Measurements from ENCODE around the gene KRT83.
"Not testable (repeated sequence)": the region's sequence is repeated elsewhere in the genome, so short reads cannot be mapped to it uniquely, and the experiment has no call there.

KRT83 gene

GRCh38 chr12:52350021-52350620 lies 28.9 kb upstream of the KRT83 start:
- H3K27ac ChIP-seq, result no peak overlapping the region
- DNase-seq (ENCODE audit: low read depth, low spot score), result no peak
- no peaks in the 10 kb centered on the region for H3K9me3 ChIP-seq (ENCODE audit: low read depth, low read length)
- H3K36me3 ChIP-seq (ENCODE audit: insufficient read depth, low read length), result no peaks in the 10 kb centered on the region
- TF ChIP-seq FOXP2 (optimal IDR thresholded peaks at IDR 0.05; ENCODE audit: control extremely low read depth, extremely low read length, insufficient read depth) (no peak), EZH2 (IDR thresholded peaks at IDR 0.05) (no peak), POLR2AphosphoS5 (IDR thresholded peaks at IDR 0.05; ENCODE audit: borderline replicate concordance, low read depth, low read length) (no peak)
- no peak overlapping the region for H3K4me3 ChIP-seq
- no peak overlapping the region for H3K9ac ChIP-seq (ENCODE audit: insufficient read length)

- H3K4me3 ChIP-seq, result no peak overlapping the region
- DNase-seq (ENCODE audit: low read depth, low spot score), result no peak
Measured at GRCh38 chr12:52349196-52349595, 28.0 kb upstream of the KRT83 start.

GRCh38 chr12:52347551-52348510 lies 26.6 kb upstream of the KRT83 start:
- TF ChIP-seq POLR2AphosphoS5 (IDR thresholded peaks at IDR 0.05; ENCODE audit: borderline replicate concordance, low read depth, low read length), result no peak
- TF ChIP-seq FOXP2 (optimal IDR thresholded peaks at IDR 0.05; ENCODE audit: control extremely low read depth, extremely low read length, insufficient read depth), result no peak
- no peak for TF ChIP-seq EZH2 (IDR thresholded peaks at IDR 0.05)
- Histone ChIP-seq H3K27ac (no peak overlapping the region), H3K9ac (ENCODE audit: insufficient read length) (no peak overlapping the region), H3K36me3 (ENCODE audit: insufficient read depth, low read length) (no peaks in the 10 kb centered on the region), H3K4me3 (no peak overlapping the region), H3K9me3 (ENCODE audit: low read depth, low read length) (no peaks in the 10 kb centered on the region)
- no peak for DNase-seq (ENCODE audit: low read depth, low spot score)

More at GRCh38 chr12:52349196-52349595, 28.0 kb upstream of the KRT83 start:
- TF ChIP-seq POLR2AphosphoS5 (IDR thresholded peaks at IDR 0.05; ENCODE audit: borderline replicate concordance, low read depth, low read length) (no peak), EZH2 (IDR thresholded peaks at IDR 0.05) (no peak), FOXP2 (optimal IDR thresholded peaks at IDR 0.05; ENCODE audit: control extremely low read depth, extremely low read length, insufficient read depth) (no peak)
- Histone ChIP-seq H3K27ac (no peak overlapping the region), H3K9ac (ENCODE audit: insufficient read length) (no peak overlapping the region), H3K36me3 (ENCODE audit: insufficient read depth, low read length) (no peaks in the 10 kb centered on the region), H3K9me3 (ENCODE audit: low read depth, low read length) (no peaks in the 10 kb centered on the region)

- H3K27ac ChIP-seq, result no peak overlapping the region
- no peaks in the 10 kb centered on the region for H3K9me3 ChIP-seq (ENCODE audit: low read depth, low read length)
- H3K36me3 ChIP-seq (ENCODE audit: insufficient read depth, low read length), result no peaks in the 10 kb centered on the region
- TF ChIP-seq FOXP2 (optimal IDR thresholded peaks at IDR 0.05; ENCODE audit: control extremely low read depth, extremely low read length, insufficient read depth), result no peak
- no peak for TF ChIP-seq EZH2 (IDR thresholded peaks at IDR 0.05)
- TF ChIP-seq POLR2AphosphoS5 (IDR thresholded peaks at IDR 0.05; ENCODE audit: borderline replicate concordance, low read depth, low read length), result no peak
- DNase-seq (ENCODE audit: low read depth, low spot score), result no peak
- H3K9ac ChIP-seq (ENCODE audit: insufficient read length), result no peak overlapping the region
- no peak overlapping the region for H3K4me3 ChIP-seq
Measured at GRCh38 chr12:52347016-52347415, 25.8 kb upstream of the KRT83 start.

- H3K27ac ChIP-seq, result no peak overlapping the region
- H3K36me3 ChIP-seq (ENCODE audit: insufficient read depth, low read length), result no peaks in the 10 kb centered on the region
- no peaks in the 10 kb centered on the region for H3K9me3 ChIP-seq (ENCODE audit: low read depth, low read length)
- no peak for DNase-seq (ENCODE audit: low read depth, low spot score)
- no peak overlapping the region for H3K9ac ChIP-seq (ENCODE audit: insufficient read length)
- TF ChIP-seq POLR2AphosphoS5 (IDR thresholded peaks at IDR 0.05; ENCODE audit: borderline replicate concordance, low read depth, low read length), result no peak
- TF ChIP-seq FOXP2 (optimal IDR thresholded peaks at IDR 0.05; ENCODE audit: control extremely low read depth, extremely low read length, insufficient read depth), result no peak
- no peak for TF ChIP-seq EZH2 (IDR thresholded peaks at IDR 0.05)
- no peak overlapping the region for H3K4me3 ChIP-seq
Measured at GRCh38 chr12:52346593-52346992, 25.4 kb upstream of the KRT83 start.

GRCh38 chr12:52345041-52345440 lies 23.8 kb upstream of the KRT83 start:
- DNase-seq (ENCODE audit: low read depth, low spot score); H3K27ac ChIP-seq; H3K36me3 ChIP-seq (ENCODE audit: insufficient read depth, low read length); H3K9ac ChIP-seq (ENCODE audit: insufficient read length); H3K4me3 ChIP-seq; H3K9me3 ChIP-seq (ENCODE audit: low read depth, low read length): not testable (repeated sequence)

GRCh38 chr12:52344111-52344510 lies 22.9 kb upstream of the KRT83 start:
- Histone ChIP-seq H3K9me3 (ENCODE audit: low read depth, low read length) (no peaks in the 10 kb centered on the region), H3K27ac (no peak overlapping the region)

GRCh38 chr12:52343550-52343949 lies 22.4 kb upstream of the KRT83 start:
- Histone ChIP-seq H3K9ac (ENCODE audit: insufficient read length) (no peak overlapping the region), H3K9me3 (ENCODE audit: low read depth, low read length) (no peaks in the 10 kb centered on the region), H3K36me3 (ENCODE audit: insufficient read depth, low read length) (no peaks in the 10 kb centered on the region), H3K4me3 (no peak overlapping the region), H3K27ac (no peak overlapping the region)
- DNase-seq (ENCODE audit: low read depth, low spot score), result no peak
- TF ChIP-seq EZH2 (IDR thresholded peaks at IDR 0.05) (no peak), POLR2AphosphoS5 (IDR thresholded peaks at IDR 0.05; ENCODE audit: borderline replicate concordance, low read depth, low read length) (no peak), FOXP2 (optimal IDR thresholded peaks at IDR 0.05; ENCODE audit: control extremely low read depth, extremely low read length, insufficient read depth) (no peak)

More at GRCh38 chr12:52344111-52344510, 22.9 kb upstream of the KRT83 start:
- no peak for TF ChIP-seq FOXP2 (optimal IDR thresholded peaks at IDR 0.05; ENCODE audit: control extremely low read depth, extremely low read length, insufficient read depth)
- no peak for TF ChIP-seq EZH2 (IDR thresholded peaks at IDR 0.05)
- no peak for TF ChIP-seq POLR2AphosphoS5 (IDR thresholded peaks at IDR 0.05; ENCODE audit: borderline replicate concordance, low read depth, low read length)
- DNase-seq (ENCODE audit: low read depth, low spot score), result no peak
- Histone ChIP-seq H3K36me3 (ENCODE audit: insufficient read depth, low read length) (no peaks in the 10 kb centered on the region), H3K4me3 (no peak overlapping the region), H3K9ac (ENCODE audit: insufficient read length) (no peak overlapping the region)
